ENCODE results near the gene ACVRL1.

GRCh38 chr12:51865757-51866270 lies 41.5 kb upstream of the ACVRL1 start:
- TF ChIP-seq, protein P1, sequence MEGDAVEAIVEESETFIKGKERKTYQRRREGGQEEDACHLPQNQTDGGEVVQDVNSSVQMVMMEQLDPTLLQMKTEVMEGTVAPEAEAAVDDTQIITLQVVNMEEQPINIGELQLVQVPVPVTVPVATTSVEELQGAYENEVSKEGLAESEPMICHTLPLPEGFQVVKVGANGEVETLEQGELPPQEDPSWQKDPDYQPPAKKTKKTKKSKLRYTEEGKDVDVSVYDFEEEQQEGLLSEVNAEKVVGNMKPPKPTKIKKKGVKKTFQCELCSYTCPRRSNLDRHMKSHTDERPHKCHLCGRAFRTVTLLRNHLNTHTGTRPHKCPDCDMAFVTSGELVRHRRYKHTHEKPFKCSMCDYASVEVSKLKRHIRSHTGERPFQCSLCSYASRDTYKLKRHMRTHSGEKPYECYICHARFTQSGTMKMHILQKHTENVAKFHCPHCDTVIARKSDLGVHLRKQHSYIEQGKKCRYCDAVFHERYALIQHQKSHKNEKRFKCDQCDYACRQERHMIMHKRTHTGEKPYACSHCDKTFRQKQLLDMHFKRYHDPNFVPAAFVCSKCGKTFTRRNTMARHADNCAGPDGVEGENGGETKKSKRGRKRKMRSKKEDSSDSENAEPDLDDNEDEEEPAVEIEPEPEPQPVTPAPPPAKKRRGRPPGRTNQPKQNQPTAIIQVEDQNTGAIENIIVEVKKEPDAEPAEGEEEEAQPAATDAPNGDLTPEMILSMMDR (IDR thresholded peaks at IDR 0.05), result no peak
- TF ChIP-seq ZBTB21 (CRISPR knock-in tag; IDR thresholded peaks at IDR 0.05; ENCODE audit: borderline replicate concordance) (no peak), CREB1 (CRISPR knock-in tag; IDR thresholded peaks at IDR 0.05) (no peak), CREM (CRISPR knock-in tag; IDR thresholded peaks at IDR 0.05) (no peak), NFYB (CRISPR knock-in tag; conservative IDR thresholded peaks at IDR 0.05; ENCODE audit: low read depth) (no peak)
- TF ChIP-seq, protein P2, sequence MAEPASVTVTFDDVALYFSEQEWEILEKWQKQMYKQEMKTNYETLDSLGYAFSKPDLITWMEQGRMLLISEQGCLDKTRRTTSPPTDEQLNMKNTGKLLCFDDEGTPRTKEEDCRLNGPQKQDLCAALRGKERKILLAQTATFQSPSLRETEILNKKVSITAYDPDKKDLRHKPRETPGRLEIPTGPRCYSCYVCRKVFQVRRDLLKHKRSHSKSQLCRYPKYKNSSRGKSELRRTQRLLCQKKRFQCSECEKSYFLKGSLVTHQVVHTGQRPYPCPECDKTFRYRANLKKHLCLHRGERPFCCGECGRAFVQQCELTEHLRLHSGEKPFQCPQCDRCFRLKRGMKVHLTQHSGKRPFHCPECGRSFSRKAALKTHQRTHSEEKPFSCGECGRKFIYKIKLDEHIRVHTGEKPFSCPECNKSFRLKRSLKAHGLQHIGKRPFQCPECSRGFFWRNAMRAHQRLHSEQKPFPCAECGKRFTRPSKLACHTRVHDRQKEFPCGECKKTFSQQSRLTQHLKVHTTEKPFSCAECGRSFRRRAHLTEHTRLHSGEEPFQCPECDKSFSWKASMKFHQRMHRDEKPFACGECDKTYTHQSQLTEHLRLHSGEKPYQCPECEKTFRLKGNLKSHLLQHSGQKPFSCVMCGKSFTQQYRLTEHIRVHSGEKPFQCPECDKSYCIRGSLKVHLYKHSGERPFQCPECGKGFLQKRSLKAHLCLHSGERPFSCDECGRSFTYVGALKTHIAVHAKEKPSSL (CRISPR knock-in tag; conservative IDR thresholded peaks at IDR 0.05), result no peak
- TF ChIP-seq, protein P3, sequence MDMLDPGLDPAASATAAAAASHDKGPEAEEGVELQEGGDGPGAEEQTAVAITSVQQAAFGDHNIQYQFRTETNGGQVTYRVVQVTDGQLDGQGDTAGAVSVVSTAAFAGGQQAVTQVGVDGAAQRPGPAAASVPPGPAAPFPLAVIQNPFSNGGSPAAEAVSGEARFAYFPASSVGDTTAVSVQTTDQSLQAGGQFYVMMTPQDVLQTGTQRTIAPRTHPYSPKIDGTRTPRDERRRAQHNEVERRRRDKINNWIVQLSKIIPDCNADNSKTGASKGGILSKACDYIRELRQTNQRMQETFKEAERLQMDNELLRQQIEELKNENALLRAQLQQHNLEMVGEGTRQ (CRISPR knock-in tag; IDR thresholded peaks at IDR 0.05), result no peak

Data from WTC11 (cell line).